Transverse colon (tissue), 4 donors: Measurements from ENCODE around the gene FGFBP2.

Experiments used
- CTCF ChIP-seq, 5 experiments: fragments of 200-600 bp in 3 of 5; fragments of 450-650 bp in 2 of 5; sonication (generic) in 3 of 5; IDR thresholded peaks; 1 replicate in 2 of 5; 2 replicates in 3 of 5; pipeline ENCODE4 v1.5.1; 2016 to 2017; ENCODE audit warnings: antibody characterized with exemption in 5 of 5, inconsistent platforms in 3 of 5, mild to moderate bottlenecking in 2 of 5, moderate library complexity in 1 of 5
- EP300 ChIP-seq: sonication (generic); formaldehyde crosslinking; IDR thresholded peaks from one replicate; pipeline ENCODE4 v1.6.1; 2017; ENCODE audit warnings: antibody characterized with exemption, low read depth
- POLR2A ChIP-seq: fragments of 450-650 bp; IDR thresholded peaks from one replicate; pipeline ENCODE4 v1.6.1; 2016; ENCODE audit warnings: antibody characterized with exemption, mild to moderate bottlenecking, moderate library complexity
- POLR2AphosphoS5 ChIP-seq, 3 donors: sonication (generic); formaldehyde crosslinking; IDR thresholded peaks; one replicate each; pipeline ENCODE4 v1.6.1; 2016; ENCODE audit warnings: antibody characterized with exemption in 3 of 3

GRCh38 chr4:15996773-15997172 is 33.8 kb upstream of the FGFBP2 start:
- TF ChIP-seq CTCF (IDR thresholded peaks at IDR 0.05), result no peak
- TF ChIP-seq POLR2A, result no peak
- no peak for TF ChIP-seq POLR2AphosphoS5 (IDR thresholded peaks at IDR 0.05)
- TF ChIP-seq EP300, result no peak
